ENCODE measurements around the gene NAB2.

Gene NAB2

DNA sequence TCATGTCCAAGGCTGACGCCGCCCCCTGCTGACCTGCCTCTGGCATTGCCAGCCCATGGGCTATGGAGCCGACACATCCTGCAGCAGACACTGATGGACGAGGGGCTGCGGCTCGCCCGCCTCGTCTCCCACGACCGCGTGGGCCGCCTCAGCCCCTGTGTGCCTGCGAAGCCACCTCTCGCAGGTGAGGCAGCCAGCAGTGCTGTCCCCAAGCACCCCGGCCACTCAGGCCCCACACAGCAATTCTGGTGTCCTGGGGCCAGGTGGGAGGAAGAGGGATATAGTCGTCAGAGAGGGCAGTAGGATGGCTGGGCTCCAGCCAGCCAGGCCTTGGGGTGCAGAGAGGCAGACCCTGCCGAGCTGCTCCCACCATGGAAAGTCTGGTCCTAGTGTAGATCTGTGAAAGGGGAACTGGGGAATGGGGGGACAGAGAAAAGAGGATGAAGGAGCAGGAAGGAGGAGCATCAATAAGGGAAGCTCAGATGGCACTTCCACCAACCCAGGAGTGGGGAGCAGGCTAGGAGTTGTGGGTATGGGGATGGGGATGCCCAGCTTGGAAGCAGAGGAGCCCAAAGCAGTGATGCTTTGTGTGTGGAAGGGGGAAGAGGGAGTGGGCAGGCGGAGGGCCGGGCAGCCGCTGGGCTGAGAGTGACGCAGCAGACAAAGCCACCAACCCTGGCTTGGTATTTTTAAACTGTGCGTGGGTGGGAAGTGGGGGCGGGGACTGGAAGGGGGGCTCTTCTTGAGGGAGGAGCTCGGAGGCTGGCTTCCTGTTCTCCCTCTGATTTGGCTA lies 4.7 kb downstream of the NAB2 start:
- peak; percentile 80 for DNase-seq (ENCODE audit: low spot score)

DNA sequence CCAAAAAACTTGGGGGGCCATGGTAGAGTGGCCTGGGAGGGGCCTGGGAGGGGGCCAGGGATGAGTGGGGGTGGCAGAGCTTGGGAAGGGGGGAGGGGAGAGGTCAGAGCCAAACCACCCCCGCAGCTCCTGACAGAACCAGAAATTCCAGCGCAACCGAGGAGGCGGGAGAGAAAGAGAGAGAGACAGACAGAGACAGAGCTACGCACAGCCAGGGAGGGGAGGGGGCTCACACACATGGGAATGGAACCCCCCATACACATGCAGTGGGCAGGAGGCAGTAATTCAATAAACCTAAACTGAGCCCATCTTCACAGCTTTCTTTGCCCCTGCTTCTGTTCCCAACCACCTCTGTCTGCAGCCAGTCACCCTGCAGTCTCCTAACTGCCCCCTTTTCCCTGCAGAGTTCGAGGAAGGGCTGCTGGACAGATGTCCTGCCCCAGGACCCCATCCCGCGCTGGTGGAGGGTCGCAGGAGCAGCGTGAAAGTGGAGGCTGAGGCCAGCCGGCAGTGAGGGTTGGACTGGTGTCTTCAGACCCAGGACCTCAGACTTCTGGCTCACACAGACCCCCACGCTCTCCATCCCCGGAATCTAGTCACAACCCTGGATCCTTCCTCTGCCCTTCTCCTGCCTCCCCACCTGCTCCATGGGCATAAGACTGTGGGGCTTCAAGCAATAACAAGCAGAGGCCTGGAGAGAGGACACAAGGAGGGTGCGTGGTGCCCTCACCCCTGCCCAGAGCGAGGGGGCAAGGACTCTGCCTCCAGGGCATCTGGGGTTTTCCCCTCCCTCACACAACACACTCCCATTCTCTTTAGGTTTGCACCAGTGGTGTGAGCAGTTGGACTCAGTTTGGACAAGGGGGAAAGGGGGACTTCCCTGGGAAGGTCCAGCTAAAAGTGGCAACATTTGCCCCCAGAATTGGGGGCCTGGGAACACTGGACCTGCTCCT lies 5.6 kb downstream of the NAB2 start:
- no peak for DNase-seq (ENCODE audit: low spot score)

DNA sequence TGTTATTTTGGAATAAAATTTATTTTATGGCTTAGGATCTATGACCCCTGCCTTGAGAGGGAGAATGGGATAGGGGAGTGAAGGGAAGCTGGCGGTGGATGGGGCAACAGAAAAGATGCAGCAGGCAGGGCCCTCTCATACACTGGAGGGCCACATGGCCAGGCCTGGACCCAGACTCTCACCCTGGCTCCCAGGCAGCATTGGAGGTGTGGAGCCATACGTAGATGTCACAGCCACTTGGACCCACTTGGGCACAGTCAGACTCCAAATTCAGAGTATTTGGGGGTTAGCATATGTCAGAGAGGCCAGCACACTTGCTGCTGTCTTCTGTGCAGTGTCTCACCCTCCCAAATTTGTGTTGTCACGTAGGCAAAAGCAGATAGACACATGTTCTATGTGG lies 6.5 kb downstream of the NAB2 start:
- peak; percentile 13 for DNase-seq (ENCODE audit: low spot score)

DNA sequence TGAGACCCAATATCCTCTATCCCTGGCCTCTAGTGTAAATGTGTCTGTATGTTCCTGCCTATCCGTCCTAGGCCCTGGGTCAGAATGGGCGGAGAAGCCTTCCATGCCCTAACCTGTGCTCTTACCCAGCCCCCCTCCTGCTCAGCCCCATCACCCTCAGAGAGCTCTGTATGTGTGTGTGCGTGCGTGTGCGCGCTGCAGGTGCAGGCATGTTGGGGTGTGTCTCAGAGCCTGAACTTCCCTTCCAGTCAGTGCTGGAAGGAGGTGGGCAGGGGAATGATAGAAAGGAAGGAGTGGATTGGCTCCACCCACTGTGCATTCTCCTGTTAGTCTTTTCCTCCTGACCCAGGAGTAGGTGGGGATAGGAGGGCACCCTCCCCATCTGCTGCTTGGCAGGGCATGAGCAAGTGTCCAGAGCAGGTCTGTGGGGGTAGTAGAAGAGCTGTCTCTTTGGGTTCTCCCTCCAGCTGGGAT lies 7.2 kb downstream of the NAB2 start:
- no peak for DNase-seq (ENCODE audit: low spot score)

DNA sequence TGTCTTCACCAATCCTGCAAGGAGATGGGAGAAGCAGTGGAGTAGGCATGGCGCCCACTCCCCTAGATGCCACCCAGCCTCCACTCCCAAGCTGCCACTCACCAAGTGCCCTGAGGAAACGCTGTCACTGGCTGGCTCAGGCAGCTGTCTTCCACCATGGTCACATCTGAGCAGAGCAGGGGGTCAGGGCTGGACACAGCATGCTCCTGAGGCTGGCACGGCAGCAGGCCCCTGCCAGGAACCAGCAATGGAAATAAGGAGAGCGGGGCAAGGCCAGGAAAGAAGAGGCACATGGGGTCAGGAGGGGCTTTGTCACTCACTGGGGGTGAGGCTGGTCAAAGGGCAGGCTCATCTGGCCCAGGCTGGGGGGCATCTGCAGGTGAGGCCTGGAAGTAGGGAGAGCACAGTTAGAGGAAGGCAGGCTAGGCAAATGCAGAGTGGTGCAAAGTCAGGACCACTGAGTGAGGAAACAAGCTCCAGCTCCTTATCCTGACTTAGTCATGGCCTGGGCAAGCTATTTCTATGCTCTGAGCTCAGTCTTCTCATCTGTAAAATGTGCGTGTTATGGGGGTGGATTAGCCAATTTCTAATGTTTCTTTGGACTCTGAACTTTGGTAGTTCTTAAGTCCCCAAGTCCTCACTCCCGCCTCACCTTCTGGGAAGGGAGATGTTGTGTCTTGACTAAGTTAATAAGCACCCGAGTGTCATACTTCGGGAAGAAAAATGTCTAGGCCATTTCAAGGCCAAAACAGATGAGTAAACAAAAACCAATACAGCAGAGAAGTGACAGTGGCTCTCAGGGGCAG lies 8.0 kb downstream of the NAB2 start:
- DNase-seq (ENCODE audit: low spot score), result peak; percentile 15

DNA sequence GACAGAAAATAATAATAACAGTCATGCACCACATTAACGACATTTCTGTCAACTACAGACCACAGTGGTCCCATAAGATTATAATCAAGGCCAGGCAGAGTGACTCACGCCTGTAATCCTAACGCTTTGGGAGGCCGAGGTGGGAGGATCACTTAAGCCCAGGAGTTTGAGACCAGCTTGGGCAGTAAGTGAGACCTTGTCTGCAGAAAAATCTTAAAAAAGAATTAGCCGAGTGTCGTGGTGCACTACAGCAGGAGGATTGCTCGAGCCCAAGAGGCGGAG lies 8.6 kb downstream of the NAB2 start:
- no peak for DNase-seq (ENCODE audit: low spot score)

DNA sequence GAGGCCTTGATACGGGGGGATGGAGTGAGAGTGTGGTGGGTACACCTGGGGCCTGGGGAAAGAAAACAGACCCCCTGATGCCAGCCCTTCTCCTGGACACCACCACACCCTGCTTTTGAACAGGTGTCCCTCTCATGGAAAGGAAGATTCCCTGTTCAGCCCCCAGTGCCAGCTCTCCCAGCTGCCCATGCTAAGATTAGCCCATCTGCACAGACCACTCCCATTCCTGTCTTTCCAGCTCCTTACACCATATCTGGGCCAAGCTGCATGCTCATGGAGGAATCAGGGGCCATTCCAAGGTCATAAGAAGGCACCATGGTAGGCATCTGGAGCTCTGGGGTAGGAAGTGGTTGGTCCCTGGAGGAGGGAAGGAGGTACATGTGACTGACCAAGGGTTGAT lies 9.6 kb downstream of the NAB2 start:
- no peak for DNase-seq (ENCODE audit: low spot score)

DNA sequence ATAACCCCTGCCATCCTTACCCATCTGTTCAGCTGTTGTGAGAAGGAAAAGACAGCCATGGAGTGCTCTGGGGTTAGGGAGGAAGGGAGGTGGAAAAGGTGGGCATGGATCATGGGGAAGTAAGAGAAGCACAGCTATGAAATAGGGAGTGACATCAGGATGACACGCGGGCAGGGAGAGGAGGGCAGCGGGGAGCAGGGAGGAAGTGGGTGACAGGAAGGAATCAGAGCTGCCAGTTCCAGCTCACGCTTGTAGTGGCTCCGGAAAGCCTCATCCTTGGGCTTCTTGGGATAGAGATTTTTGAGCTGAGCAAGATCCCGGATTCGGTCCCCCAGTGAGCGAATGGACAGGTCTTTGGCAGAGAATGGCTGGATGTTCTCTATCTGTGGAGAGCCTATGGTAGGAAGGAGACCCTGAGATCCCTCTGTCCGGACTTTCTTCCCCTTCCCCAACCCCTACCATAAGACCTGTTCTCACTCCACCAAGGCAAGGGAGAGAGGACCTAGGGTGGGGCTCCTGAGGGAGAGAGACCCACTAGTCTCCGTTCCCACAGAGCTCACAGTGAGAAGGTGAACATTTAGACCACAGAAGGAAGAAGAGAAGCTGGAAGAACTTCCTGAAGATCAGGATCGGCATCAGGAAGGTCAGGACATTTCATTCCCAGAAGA lies 10.3 kb downstream of the NAB2 start:
- DNase-seq (ENCODE audit: low spot score), result no peak

DNA sequence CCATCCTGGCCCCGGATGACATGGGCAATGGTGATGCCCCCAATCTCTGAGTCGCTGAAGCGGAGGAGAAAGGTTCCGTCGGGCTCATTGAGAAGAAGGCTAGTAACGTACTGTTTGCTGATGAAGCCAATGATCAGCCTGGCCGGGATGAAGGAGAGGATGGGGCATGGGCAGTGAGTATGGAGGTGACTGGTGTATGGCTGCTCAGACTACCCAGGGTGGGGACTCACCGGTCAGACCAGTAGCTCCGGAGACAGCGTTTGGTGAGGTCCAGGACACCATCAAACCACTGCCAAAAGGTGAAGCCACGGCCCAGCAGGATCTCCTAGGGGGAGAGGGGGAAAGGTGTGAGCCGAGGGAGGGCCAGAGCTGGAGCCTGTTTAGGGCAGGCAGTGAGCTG lies 10.9 kb downstream of the NAB2 start:
- DNase-seq (ENCODE audit: low spot score), result no peak

DNA sequence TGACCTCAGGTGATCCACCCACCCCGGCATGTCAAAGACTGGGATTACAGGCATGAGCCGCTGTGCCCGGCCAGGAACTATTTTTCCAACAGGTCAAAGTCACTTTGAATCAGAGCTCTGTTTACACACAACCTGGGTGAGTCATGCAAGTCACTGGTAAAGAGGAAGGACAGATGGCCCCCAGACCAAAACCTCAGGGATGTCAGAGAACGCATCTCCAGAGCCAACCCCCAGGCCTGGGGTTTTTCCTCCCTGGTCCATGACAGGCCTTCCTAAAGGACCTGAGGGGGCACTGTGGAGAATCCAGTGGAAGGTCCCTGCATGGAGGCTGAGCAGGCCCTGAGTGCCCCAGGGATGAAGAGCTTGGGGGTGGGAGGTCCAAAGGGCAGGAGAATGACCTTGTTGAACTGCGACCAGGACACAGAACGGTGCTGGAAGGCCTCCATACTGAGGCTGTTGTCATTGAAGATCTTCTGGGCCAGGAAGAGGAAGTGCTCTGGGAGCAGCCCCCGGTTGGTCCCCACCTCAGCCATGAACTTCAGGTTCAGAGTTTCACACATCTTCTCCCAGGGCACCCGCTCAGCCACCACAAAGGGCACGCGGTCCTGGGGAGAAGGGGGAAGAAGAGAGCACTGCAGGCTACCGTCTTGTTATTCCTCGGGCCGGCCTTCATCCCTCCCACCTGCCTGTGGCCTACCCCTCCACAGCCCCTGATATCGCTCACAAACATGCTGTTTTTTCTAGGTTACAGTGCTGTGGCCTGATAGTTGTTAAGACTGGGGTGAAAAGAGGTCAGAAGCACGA lies 13.2 kb downstream of the NAB2 start:
- peak; percentile 19 for DNase-seq (ENCODE audit: low spot score)

DNA sequence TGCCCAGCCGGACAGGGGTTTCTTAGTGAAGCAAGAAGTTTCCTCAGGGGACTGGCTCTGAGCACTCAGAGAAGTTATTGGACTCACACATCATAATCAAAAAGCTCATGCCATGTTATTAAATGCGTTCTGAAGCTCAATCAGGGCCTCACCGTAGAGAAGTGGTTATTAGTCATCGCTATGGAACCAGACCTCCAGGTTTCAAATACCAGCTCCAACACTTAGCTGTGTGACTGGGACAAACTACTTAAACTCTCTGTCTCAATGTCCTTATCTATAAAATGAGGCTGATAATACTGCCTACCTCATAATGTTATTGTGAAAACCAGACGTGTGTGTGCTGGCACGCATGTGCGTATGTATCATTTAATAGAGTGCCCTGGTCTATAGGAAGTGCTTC lies 14.9 kb downstream of the NAB2 start:
- peak; percentile 1 for DNase-seq (ENCODE audit: low spot score)

DNA sequence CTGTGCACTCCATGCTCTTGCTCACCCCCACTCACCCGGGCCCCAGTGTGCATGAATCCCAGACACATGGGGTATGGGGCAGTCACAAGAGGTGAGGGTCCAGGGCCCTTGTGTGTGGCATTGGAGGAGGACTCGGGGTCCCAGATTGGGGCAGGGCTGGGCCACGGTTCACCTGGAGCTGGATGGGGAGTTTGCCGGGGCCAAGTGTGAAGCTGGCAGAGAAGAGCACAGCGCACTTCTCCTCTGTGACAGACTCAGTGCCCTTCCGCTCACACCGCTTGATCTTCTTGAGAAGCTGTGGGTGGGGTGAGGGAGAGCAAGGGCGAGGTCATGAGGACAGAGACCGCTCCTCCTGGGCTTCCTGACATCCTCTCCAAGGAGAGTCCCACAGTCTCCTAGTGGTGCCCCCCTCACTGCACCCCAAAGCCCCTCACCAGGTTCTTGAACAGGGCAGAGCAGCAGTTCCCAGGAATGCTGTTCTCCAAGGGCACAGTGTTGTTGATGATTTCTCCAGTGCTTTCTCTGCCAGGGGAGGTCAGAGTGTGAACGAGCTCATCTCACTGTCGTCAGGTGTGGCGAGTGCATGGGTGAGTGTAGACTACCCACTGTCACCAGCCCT lies 15.5 kb downstream of the NAB2 start:
- DNase-seq (ENCODE audit: low spot score), result peak; percentile 26

DNA sequence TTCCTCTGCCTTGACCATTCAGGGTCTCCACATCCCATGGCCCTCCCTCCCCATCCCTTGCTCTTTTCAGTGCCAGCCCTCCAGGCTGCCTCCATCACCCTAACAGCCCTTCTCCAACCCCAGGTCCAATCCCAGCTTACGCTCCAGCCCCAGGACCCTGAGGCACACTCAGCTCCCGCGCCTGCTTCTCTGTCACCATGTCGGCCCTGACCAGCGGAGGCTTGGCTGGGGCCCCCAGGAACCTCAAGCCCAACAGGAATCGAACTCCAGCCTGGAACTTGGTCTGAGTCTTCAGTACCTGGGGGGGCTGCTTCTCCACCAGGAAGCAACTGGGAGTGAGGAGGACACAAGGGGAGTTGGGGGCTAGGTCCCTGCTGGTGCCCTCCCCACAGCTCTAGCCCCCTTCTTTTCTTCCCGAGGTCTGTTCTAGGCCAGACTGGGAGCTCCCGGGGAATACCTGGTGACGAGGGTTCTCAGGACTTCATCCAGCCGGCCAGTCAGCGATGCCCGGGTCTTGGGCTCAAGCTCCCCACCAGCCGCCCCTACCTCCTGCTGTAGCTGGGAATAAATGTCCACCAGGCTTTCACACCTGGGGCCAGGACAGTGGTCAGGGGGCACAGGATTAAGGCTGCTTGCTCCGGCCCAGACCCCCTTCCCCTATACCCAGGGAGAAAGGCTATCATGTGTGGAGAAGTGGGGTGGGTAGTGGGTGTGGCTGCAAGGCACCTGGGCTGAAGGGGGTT lies 16.3 kb downstream of the NAB2 start:
- DNase-seq (ENCODE audit: low spot score), result peak; percentile 17

DNA sequence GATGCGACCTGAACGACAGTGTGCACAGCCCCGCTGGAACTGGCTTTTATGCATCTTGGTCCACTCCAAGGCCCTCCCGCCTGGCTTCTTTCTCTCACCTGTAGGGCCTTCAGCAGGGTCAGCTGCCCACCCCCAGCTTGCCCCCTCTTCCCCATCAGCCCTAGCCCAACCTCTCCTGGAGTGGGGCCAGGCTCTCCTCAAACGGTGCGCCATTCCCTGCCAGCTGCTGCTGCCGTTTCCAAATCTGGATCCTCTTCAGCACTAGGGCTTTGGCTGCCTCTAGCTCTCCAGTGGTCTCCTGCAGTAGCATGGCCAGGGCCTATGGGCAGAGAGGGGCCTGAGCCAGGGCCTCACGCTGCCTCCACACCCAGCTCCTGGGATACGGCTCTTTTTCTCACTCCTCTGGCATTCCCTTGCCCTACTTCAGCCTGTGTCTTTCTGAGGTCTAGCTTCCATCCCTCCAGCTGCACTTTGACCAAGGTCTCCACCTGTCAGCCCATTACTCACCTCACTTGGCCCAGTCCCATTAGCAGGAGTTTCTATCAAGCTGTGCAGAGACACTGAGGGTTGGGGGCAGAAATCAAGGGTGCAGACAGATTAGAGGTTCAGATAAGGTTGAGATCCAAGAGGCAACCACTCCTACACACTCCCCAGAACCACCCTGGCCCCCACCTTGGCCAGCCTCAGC lies 17.3 kb downstream of the NAB2 start:
- DNase-seq (ENCODE audit: low spot score), result peak; percentile 27

DNA sequence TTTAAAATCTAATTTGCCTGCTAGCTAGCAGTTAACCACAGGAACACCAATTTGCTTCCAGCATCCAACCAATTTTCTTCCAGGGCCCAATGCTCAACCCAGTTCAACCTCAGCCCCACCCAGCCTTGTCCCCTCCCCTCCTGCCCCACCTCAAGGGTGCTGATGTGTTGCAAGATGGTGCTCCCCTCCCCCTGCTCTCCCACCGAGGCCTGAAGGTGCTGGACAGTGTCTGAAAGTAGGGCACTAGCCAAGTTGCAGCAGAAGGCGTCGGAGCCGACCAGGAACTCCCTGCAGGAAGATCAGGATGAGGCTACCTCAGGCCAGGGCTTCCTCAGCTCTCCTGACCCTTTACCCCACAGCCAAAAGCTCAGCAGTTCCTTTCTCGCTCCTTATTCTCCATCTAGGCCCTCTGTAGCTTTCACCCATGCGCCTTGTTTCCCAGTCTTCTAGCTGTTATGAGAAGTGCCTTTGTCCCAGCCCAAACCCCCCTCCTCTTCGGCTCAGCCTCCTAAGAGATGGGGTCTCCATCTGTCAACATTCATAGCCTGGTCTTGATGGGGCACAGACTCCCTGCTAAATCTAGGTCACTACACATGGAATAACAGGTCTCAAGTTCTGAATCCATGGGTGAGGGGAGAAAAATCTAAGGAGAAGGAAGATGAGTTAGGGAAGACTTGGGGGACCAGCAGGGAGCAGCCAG lies 18.7 kb downstream of the NAB2 start:
- DNase-seq (ENCODE audit: low spot score), result peak; percentile 14

DNA sequence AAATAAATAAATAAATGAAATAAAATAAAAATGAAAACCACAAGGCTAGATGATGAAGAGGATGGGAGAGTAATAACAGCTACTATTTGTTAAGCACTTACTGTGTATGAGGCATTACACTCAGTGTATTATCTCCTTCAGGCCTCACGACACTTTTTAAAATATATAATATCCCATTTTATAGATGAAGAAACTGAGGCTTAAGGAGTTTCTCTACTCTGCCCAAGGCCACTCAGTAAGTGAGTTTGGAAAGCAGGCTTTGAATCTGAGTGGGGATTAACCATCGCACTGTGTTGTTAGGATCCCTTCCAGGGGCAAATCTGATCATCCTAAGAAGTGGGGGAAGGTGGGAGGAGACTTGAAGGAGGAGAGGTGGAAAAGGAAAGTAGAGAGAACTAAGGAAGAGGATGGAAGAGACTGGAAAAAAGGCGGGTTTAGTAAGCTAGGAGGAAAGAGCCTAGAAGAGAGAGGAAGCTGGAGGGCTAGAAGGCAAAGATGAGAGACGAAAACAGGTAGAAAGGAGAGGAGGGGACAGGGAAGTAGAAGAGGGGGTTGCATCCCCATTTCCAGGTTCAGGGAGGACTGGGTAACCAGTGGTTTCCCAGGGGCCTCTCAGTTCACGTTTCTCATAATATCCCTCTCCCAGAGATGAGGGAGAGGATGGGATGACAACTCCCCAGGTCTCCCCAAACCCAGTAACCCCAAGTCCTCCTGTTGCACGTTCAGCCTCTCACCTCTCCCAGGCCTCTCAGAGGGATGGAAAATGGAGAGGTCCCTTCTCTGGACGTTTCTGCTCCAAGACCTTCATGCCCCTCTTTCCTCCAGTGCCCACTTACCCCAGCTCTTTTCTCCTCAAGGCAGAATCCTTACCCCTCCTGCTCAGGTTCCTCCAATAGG lies 20.5 kb downstream of the NAB2 start:
- no peak for DNase-seq (ENCODE audit: low spot score)
